GM23338 (cell line): ENCODE results near the gene POLA2. TPM values are rescaled to one million over a fixed set of nuclear protein-coding genes. Genes with fewer than 3 reads are reported as not detected.

Experiments
- ATAC-seq: fragments of 200-7000 bp; cut with Tn5 transposase; 3 replicates; pipeline ENCODE4 v1.9.1; 2020
- DNase-seq: peaks from one replicate; pipeline ENCODE4 v3.0.0-alpha.2; 2015; ENCODE audit warnings: low spot score
- H2AFZ ChIP-seq: fragments of 200-600 bp; sonication (generic); 2 replicates; pipeline ENCODE4 v1.8.0; 2016; ENCODE audit warnings: antibody characterized with exemption, mild to moderate bottlenecking, moderate library complexity
- H3F3A ChIP-seq: fragments of 200-600 bp; sonication (generic); replicated peaks from 2 replicates; pipeline ENCODE4 v1.8.0; 2017; ENCODE audit warnings: antibody characterized with exemption, mixed run types, low read depth
- H3K27ac ChIP-seq: fragments of 200-600 bp; sonication (generic); 2 replicates; pipeline ENCODE4 v1.6.1; 2016; ENCODE audit warnings: low read depth
- H3K27me3 ChIP-seq: fragments of 200-600 bp; sonication (generic); 2 replicates; pipeline ENCODE4 v1.8.0; 2016; ENCODE audit warnings: mild to moderate bottlenecking, mixed run types, moderate library complexity; ENCODE audit not compliant: insufficient read depth
- H3K36me3 ChIP-seq: fragments of 200-600 bp; sonication (generic); 2 replicates; pipeline ENCODE4 v1.8.0; 2016; ENCODE audit warnings: mild to moderate bottlenecking; ENCODE audit not compliant: insufficient read depth
- H3K4me1 ChIP-seq: fragments of 200-600 bp; sonication (generic); 2 replicates; pipeline ENCODE4 v1.8.0; 2016; ENCODE audit warnings: mild to moderate bottlenecking, moderate library complexity; ENCODE audit not compliant: insufficient read depth
- H3K4me2 ChIP-seq: fragments of 200-600 bp; sonication (generic); 2 replicates; pipeline ENCODE4 v1.7.1; 2017; ENCODE audit warnings: mixed run types
- H3K4me3 ChIP-seq: fragments of 200-600 bp; sonication (generic); 2 replicates; pipeline ENCODE4 v1.6.1; 2016; ENCODE audit warnings: mixed run types
- H3K79me2 ChIP-seq: fragments of 200-600 bp; sonication (generic); replicated peaks from 2 replicates; pipeline ENCODE4 v1.8.0; 2017; ENCODE audit warnings: mild to moderate bottlenecking; ENCODE audit not compliant: insufficient read depth
- H3K9me2 ChIP-seq: fragments of 200-600 bp; sonication (generic); 2 replicates; pipeline ENCODE4 v1.8.0; 2017; ENCODE audit not compliant: insufficient read depth
- H4K20me1 ChIP-seq: fragments of 200-600 bp; sonication (generic); replicated peaks from 2 replicates; pipeline ENCODE4 v1.8.0; 2017; ENCODE audit warnings: mild to moderate bottlenecking; ENCODE audit not compliant: insufficient read depth
- H3K27ac Mint-ChIP-seq: 2 replicates; pipeline ENCODE4 v1.8.0; 2020; ENCODE audit warnings: inconsistent platforms, mild to moderate bottlenecking, moderate library complexity, mixed read lengths
- H3K27me3 Mint-ChIP-seq: 3 replicates; pipeline ENCODE4 v1.8.0; 2022; ENCODE audit warnings: low read depth, mild to moderate bottlenecking, moderate library complexity, mixed read lengths, inconsistent platforms; ENCODE audit not compliant: insufficient read depth, poor library complexity
- H3K36me3 Mint-ChIP-seq: 3 replicates; pipeline ENCODE4 v1.8.0; 2021; ENCODE audit warnings: low read depth, mild to moderate bottlenecking, inconsistent platforms, moderate library complexity, mixed read lengths
- H3K4me1 Mint-ChIP-seq: 3 replicates; pipeline ENCODE4 v1.8.0; 2020; ENCODE audit warnings: mild to moderate bottlenecking, inconsistent platforms, mixed read lengths
- H3K4me3 Mint-ChIP-seq: 3 replicates; pipeline ENCODE4 v1.8.0; 2021; ENCODE audit warnings: moderate library complexity, mild to moderate bottlenecking, inconsistent platforms, mixed read lengths
- H3K9me3 Mint-ChIP-seq: 3 replicates; pipeline ENCODE4 v1.8.0; 2020; ENCODE audit warnings: moderate library complexity, mild to moderate bottlenecking, inconsistent platforms, mixed read lengths
- EZH2phosphoT487 ChIP-seq: fragments of 200-600 bp; sonication (generic); IDR thresholded peaks from one replicate; pipeline ENCODE4 v1.8.1; 2018; ENCODE audit warnings: antibody characterized with exemption; ENCODE audit not compliant: unreplicated experiment
- JUNB ChIP-seq: IDR thresholded peaks from one replicate; pipeline ENCODE4 v1.6.1; 2016; ENCODE audit warnings: antibody characterized with exemption; ENCODE audit not compliant: unreplicated experiment
- NANOG ChIP-seq: IDR thresholded peaks from 2 replicates; pipeline ENCODE4 v1.6.1; 2016; ENCODE audit warnings: antibody characterized with exemption, borderline replicate concordance
- POLR2AphosphoS5 ChIP-seq: IDR thresholded peaks from 2 replicates; pipeline ENCODE4 v1.6.1; 2016; ENCODE audit warnings: antibody characterized with exemption, low read depth
- ZNF114 ChIP-seq: fragments of 250-450 bp; sonication (Bioruptor Pico); IDR thresholded peaks from 2 replicates; pipeline ENCODE4 v1.5.0; 2020; ENCODE audit warnings: mild to moderate bottlenecking, moderate library complexity
- ZNF331 ChIP-seq: fragments of 250-450 bp; sonication (Bioruptor Pico); IDR thresholded peaks from 2 replicates; pipeline ENCODE4 v1.5.0; 2020; ENCODE audit warnings: low read depth, mild to moderate bottlenecking, moderate library complexity
- ZNF462 ChIP-seq: fragments of 250-450 bp; sonication (Bioruptor Pico); IDR thresholded peaks from 2 replicates; pipeline ENCODE4 v1.5.0; 2020; ENCODE audit warnings: mild to moderate bottlenecking, moderate library complexity
- polyA plus RNA-seq: library from polyadenylated mRNA; unstranded; fragments of >200 nt; fragmentation: Nextera tagmentation; extraction: Ambion mirVana; gene quantifications from 2 replicates; pipeline ENCODE4 v1.2.1, GENCODE V29; 2016
- total RNA-seq: library from RNA; depleted of rRNA; stranded (reverse); fragments of >200 nt; shearing (Covaris generic); gene quantifications from 2 replicates; pipeline ENCODE4 v1.2.3, GENCODE V29; 2014

POLA2 gene
- total and polyA plus RNA-seq, 2 experiments from 2014 or later, result 22.5 to 30.4 TPM

DNA sequence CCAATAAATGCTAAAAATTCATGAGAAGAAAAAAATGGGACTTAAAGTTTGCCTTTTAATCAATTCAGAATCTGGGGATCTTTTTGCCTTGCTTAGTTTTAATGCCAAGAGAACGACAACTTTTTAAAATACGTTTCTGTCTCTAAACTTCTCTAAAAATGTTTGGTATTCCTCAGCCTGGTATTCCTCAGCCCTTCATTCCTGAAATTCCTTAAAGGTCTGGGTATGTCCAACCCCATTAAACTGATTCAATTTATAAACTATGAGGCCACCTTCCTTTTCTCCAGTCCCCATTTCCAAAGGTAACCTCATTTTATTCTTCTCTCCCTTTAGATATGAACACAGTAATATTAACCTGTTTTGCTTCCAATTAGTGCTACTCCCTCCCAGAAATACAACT, 16.6 kb downstream of the POLA2 start (continued):
- TF ChIP-seq EZH2phosphoT487 (no peak), ZNF462 (CRISPR knock-in tag) (no peak)

DNA sequence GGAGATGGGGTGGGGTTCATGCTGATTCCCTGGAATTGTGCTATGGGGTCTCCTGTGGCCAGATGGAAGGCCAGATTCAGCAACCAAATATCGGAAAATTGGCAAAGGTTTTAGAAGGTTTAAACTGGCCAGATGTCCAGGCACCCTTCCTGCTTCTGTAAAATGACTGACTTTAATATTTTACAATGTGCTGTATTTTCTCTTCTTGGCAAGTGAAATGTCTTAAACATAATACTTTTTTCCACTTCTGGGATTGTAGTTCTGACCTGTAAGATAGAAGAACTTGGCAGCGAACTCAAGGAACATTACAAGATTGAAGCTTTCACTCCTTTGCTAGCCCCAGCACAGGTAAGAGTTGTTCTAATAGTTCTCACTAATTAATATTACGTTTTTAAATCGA, 17.5 kb downstream of the POLA2 start:
- Mint-ChIP-seq H3K4me3 (no peak overlapping the region), H3K36me3 (peaks cover 79% of the 10 kb centered on the region), H3K4me1 (peaks cover 5% of the 10 kb centered on the region; the same call in 1 of the 3 replicates), H3K9me3 (no peaks in the 10 kb centered on the region), H3K27me3 (peaks cover 3% of the 10 kb centered on the region), H3K27ac (no peak overlapping the region)
- peaks cover 2% of the 10 kb centered on the region; the same call in 1 of the 2 replicates for H4K20me1 ChIP-seq
- DNase-seq, result no peak
- H3K9me2 ChIP-seq, result no peaks in the 10 kb centered on the region
- peaks cover 14% of the 10 kb centered on the region; the same call in 1 of the 2 replicates for H3F3A ChIP-seq
- ATAC-seq, result no peak
- H3K27ac ChIP-seq, result no peak overlapping the region
- H3K79me2 ChIP-seq, result no peaks in the 10 kb centered on the region
- H3K4me2 ChIP-seq, result no peak overlapping the region
- no peak overlapping the region for H3K4me3 ChIP-seq
- H3K27me3 ChIP-seq, result no peaks in the 10 kb centered on the region
- peaks cover 48% of the 10 kb centered on the region for H3K36me3 ChIP-seq
- H2AFZ ChIP-seq, result no peak overlapping the region
- H3K4me1 ChIP-seq, result no peaks in the 10 kb centered on the region
- no peak for TF ChIP-seq NANOG
- TF ChIP-seq ZNF331, result no peak
- no peak for TF ChIP-seq POLR2AphosphoS5
- no peak for TF ChIP-seq ZNF114
- no peak for TF ChIP-seq ZNF462 (CRISPR knock-in tag)
- TF ChIP-seq JUNB, result no peak
